ENCODE data around the gene SELENOM.

Gene SELENOM

DNA sequence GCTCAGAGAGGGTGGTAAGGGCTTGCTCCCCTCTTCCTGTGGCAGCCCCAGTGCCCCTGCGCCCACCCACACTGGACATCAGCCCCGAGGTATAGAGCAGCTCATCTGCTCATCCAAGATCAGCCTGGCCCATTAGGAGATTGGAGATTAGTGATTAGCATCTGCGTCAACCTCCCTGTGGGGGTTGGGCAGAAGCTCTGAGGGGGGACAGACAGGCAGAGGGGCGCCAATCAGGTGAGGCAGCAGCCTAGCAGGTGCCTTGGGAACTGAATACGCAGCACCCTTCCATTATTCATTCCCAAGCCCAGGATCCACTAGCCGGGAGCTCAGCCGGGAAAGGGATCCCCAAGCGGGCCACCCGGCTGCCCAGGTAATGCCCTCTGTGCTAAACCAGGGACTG, 15.2 kb downstream of the SELENOM start:
- TF ChIP-seq, protein P1, sequence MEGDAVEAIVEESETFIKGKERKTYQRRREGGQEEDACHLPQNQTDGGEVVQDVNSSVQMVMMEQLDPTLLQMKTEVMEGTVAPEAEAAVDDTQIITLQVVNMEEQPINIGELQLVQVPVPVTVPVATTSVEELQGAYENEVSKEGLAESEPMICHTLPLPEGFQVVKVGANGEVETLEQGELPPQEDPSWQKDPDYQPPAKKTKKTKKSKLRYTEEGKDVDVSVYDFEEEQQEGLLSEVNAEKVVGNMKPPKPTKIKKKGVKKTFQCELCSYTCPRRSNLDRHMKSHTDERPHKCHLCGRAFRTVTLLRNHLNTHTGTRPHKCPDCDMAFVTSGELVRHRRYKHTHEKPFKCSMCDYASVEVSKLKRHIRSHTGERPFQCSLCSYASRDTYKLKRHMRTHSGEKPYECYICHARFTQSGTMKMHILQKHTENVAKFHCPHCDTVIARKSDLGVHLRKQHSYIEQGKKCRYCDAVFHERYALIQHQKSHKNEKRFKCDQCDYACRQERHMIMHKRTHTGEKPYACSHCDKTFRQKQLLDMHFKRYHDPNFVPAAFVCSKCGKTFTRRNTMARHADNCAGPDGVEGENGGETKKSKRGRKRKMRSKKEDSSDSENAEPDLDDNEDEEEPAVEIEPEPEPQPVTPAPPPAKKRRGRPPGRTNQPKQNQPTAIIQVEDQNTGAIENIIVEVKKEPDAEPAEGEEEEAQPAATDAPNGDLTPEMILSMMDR (conservative IDR thresholded peaks at IDR 0.05; ENCODE audit: low read depth, low read length): no peak
- H3K4me3 ChIP-seq (ENCODE audit: low read length): no peak overlapping the region
- no peak for DNase-seq (ENCODE audit: low read depth)

DNA sequence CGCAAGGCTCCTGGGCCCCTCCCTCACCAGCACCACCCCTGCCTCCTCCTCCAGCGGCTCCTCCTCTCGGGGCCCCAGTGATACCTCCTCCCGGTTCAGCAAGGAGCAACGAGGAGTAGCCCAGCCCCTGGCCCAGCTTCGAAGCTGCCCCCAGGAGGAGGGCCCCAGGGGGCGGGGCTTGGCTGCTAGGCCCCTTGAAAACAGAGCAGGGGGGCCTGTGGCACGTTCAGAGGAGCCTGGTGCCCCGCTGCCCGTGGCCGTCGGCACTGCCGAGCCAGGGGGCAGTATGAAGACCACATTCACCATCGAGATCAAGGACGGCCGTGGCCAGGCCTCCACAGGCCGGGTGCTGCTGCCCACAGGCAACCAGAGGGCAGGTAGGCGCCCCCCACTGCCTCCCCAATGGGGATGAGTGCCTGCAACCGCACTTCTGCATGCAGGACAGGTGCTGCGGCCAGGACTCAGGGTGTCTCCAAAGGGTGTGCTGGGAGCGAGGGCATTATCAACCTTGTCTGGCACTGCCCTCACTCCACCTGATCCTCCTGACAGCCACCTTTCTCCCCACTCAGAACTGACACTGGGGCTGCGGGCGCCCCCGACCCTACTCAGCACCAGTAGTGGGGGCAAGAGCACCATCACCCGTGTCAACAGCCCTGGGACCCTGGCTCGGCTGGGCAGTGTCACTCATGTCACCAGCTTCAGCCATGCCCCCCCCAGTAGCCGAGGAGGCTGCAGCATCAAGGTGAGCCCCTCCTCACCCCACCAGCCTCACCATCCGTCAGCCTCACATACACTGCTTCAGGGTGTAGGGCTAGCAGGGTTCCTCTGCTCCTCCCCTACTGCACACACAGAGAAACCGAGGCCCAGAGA, 16.0 kb downstream of the SELENOM start:
- TF ChIP-seq, protein P1 (conservative IDR thresholded peaks at IDR 0.05; ENCODE audit: low read depth, low read length): no peak
- no peak overlapping the region for H3K4me3 ChIP-seq (ENCODE audit: low read length)

DNA sequence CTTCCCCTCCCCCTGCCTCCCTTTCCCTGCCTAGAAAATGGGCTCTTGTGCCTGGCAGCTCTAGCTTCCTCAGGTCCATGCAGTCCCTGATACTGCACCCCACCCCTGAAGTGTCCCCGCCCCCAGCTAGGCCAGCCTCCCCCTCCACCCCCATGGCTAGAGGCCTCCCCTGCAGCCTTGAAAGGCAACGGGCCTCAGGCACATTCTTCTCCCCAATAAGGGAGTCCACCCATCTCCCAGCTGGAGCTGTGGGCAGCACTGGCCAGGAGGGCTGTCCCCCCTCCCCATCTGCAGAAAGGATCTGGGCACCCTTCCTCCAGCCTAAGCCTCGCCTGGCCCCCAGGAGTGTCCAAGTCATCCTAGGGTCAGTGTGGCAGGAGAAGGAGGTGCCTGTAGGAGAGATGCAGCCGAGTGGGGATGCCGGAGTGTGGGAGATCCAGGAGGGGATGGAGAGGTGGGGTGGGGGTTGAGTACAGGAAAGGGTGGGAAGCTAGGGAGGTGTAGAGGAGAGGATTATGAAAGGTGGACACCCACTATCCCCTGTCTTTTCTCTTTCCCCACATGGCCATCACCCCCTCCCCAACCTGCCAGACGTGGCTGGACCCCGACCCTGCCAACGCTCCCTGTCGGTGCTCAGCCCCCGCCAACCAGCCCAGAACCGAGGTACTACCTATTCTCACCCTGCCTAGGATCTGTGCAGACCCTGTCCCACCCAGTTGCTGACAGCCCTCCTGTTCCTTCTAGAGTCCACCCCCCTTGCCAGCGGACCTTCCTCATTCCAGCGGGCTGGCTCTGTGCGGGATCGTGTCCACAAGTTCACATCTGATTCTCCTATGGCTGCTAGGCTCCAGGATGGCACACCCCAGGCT, 16.9 kb downstream of the SELENOM start:
- TF ChIP-seq, protein P1 (conservative IDR thresholded peaks at IDR 0.05; ENCODE audit: low read depth, low read length): no peak
- H3K4me3 ChIP-seq (ENCODE audit: low read length): no peak overlapping the region
- DNase-seq (ENCODE audit: low read depth): no peak

More for the DNA sequence above, 16.0 kb downstream of the SELENOM start:
- DNase-seq (ENCODE audit: low read depth): no peak

DNA sequence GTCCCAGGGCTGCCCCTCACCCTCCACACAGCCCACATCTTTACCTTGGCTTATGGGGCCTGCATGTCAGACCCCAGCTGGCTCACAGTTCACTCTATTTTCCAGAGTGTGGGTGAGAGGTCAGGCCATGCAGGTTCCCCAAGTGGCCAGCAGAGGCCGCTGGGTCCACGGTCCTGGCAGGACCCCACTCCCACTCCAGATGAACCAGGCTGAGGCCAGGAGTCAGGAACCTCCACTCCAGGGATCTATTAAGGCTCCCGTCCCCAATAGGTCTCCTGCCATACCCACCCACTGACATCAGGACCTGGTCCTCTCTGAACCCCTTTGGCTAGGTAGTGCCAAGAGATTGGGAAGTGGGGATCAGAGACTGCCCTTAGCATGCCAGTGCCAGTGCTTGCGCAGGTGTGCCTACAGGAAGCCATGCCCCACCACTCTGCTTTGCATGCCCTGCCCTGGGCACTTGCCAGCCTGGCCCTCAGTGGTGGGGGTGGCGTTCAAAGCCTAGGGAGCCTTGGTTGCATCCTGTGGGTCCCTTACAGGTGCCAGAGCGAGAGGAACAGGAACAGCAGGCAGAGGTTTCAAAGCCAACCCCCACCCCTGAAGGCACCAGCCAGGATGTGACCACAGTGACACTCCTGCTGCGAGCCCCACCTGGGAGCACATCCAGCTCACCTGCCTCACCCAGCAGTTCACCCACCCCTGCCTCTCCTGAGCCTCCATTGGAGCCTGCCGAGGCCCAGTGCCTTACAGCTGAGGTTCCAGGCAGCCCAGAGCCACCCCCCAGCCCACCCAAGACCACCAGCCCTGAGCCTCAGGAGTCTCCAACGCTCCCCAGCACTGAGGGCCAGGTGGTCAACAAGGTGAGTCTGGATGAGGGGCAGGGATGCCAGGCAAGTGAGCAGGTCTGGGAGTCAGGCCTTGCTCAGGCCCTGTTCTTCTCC, 17.9 kb downstream of the SELENOM start:
- TF ChIP-seq, protein P1 (conservative IDR thresholded peaks at IDR 0.05; ENCODE audit: low read depth, low read length): peak; percentile 89
- H3K4me3 ChIP-seq (ENCODE audit: low read length): no peak overlapping the region
- DNase-seq (ENCODE audit: low read depth): no peak

DNA sequence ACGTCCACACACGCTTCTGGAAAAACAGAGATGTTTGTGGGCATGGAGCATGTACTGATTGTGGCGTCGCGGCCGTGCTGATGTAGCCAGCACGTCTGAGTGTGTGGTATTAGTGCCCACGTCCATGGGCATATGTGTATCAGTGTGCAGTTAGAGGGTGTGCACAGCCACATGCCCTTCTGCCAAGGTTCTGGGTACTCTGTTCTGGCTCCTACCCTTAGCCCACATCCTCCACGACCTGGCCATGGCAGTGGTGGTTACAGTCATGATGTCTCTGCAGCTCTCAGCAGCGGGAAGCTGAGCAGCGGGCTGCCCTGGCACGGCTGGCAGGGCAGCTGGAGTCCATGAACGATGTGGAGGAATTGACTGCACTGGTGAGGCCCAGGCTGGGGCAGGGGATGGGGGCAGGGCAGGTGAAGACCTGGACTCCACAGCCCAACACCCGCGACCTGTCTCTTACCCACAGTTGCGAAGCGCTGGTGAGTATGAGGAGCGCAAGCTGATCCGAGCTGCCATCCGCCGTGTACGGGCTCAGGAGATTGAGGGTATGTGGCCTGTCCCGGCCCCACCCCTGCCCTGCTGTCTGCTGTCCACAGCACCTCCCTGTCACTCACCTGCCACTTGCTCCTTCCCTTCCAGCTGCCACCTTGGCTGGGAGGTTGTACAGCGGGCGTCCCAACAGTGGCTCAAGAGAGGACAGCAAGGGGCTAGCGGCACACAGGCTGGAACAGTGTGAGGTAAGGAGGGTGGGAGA, 19.0 kb downstream of the SELENOM start:
- TF ChIP-seq, protein P1 (conservative IDR thresholded peaks at IDR 0.05; ENCODE audit: low read depth, low read length): no peak
- no peak overlapping the region for H3K4me3 ChIP-seq (ENCODE audit: low read length)
- DNase-seq (ENCODE audit: low read depth): no peak

DNA sequence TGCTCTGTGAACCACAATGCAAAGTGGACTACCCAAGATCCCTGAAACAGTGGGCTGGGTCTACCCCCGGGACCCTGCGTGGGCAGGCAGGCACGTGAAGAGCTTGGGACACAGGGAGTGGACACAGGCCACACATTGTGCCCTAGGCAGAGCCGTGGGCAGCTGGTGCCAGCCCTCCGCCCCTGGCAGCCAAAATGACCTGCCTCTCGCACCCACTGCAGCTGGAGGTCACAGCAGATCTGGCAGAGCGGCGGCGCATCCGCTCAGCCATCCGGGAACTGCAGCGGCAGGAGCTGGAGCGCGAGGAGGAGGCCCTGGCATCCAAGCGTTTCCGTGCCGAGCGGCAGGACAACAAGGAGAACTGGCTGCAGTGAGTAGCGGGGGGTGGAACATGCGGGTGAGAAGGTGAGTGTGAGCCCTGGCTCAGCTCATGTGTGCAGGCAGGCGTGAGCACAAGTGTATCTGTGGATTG, 19.6 kb downstream of the SELENOM start:
- TF ChIP-seq, protein P1 (conservative IDR thresholded peaks at IDR 0.05; ENCODE audit: low read depth, low read length): no peak
- H3K4me3 ChIP-seq (ENCODE audit: low read length): no peak overlapping the region
- no peak for DNase-seq (ENCODE audit: low read depth)

All from retinal pigment epithelial cell (primary cell).